ENCODE measurements around the gene MTMR3. TPM values are rescaled to one million over a fixed set of nuclear protein-coding genes. Genes with fewer than 3 reads are reported as not detected.

Gene MTMR3
- total and polyA plus RNA-seq, 2 of the 8 experiments (the other 6 are each of a cell fraction or from before 2014, with no cell fraction given): 16.9 to 18.5 TPM

DNA sequence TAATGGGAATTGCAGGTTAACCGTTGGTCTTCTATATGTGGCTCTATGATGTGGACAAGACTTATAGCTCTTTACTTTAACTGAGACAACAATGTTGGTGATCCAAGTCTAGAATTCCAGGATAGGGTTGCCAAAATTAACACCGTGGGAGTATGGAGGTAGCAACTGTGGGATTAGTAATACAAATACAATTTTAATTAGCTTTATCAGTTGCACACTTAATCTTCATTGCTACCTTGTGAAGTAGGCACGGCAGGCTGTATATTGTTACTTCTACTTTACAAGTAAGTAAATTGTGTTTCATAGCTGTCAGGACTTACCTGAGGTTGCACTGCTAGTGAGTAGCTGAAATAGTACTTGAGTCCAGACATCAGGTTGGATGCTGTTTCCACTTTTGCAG is 21.0 kb downstream of the MTMR3 start (continued):
- TF ChIP-seq CHD7 (IDR thresholded peaks at IDR 0.05; ENCODE audit: insufficient replicate concordance, low read length) (no peak), BRCA1 (IDR thresholded peaks at IDR 0.05; ENCODE audit: low read depth, low read length) (no peak), ASH2L (IDR thresholded peaks at IDR 0.05; ENCODE audit: low read length) (no peak), KDM5A (IDR thresholded peaks at IDR 0.05; ENCODE audit: low read length) (no peak), CBX8 (IDR thresholded peaks at IDR 0.05; ENCODE audit: borderline replicate concordance, low read depth, low read length) (no peak), FOSL1 (IDR thresholded peaks at IDR 0.05; ENCODE audit: insufficient read depth, low read depth, low read length) (no peak), TEAD4 (IDR thresholded peaks at IDR 0.05; ENCODE audit: low read depth, low read length) (no peak), NANOG (IDR thresholded peaks at IDR 0.05; ENCODE audit: insufficient read depth, low read depth, low read length, poor library complexity, severe bottlenecking) (no peak), CREB1 (IDR thresholded peaks at IDR 0.05) (no peak), CTBP2 (IDR thresholded peaks at IDR 0.05; ENCODE audit: borderline replicate concordance, insufficient read depth, insufficient read length, low read length) (no peak), JUN (IDR thresholded peaks at IDR 0.05; ENCODE audit: low read depth, low read length) (no peak)
- TF ChIP-seq, protein P1, sequence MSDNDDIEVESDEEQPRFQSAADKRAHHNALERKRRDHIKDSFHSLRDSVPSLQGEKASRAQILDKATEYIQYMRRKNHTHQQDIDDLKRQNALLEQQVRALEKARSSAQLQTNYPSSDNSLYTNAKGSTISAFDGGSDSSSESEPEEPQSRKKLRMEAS (IDR thresholded peaks at IDR 0.05): no peak
